ENCODE measurements around the gene ZNF774. TPM values are rescaled to one million over a fixed set of nuclear protein-coding genes. Genes with fewer than 3 reads are reported as not detected.

The ZNF774 gene
- total RNA-seq, 2 experiments from 2014 or later, result 1.5 to 2.0 TPM

Other genes starting within 250 kb of the ZNF774 start
- gene IDH2, start 249.8 kb upstream of the ZNF774 start, total RNA-seq, result 100 to 1,000 TPM; 176 to 182 TPM
- 10 to 100 TPM; 12.5 to 15.8 TPM for gene SEMA4B, start 151.0 kb upstream of the ZNF774 start, total RNA-seq
- 100 to 1,000 TPM; 135 to 140 TPM for gene CIB1, start 118.3 kb upstream of the ZNF774 start, total RNA-seq
- 1 to 10 TPM; 5.6 to 6.6 TPM for gene GDPGP1, start 118.1 kb upstream of the ZNF774 start, total RNA-seq
- under 1 TPM; 0.39 to 0.46 TPM for gene TTLL13, start 102.7 kb upstream of the ZNF774 start, total RNA-seq
- 10 to 100 TPM; 22.0 to 23.9 TPM for gene NGRN, start 86.6 kb upstream of the ZNF774 start, total RNA-seq
- gene IQGAP1, start 36.0 kb downstream of the ZNF774 start, total RNA-seq, result 100 to 1,000 TPM; 181 to 334 TPM
- gene CRTC3, start 177.6 kb downstream of the ZNF774 start, total RNA-seq, result 10 to 100 TPM; 32.4 to 36.2 TPM

All from activated CD4-positive, alpha-beta T cell treated with anti-CD3 and anti-CD28 coated beads for 36 hours (primary cell).